GM18508 (cell line): ENCODE results near the gene IL10RB.

Experiments used
- ATAC-seq: cut with Tn5 transposase; IDR thresholded peaks from one replicate; pipeline ENCODE4 v1.9.1; 2021; ENCODE audit warnings: moderate number of reproducible peaks; ENCODE audit not compliant: insufficient read depth, unreplicated experiment

Gene IL10RB

GRCh38 chr21:33324291-33325221 is 58.4 kb downstream of the IL10RB start, which contains the start of gene IFNAR1:
IFNAR1 (plus strand) TSS chr21:33324970; CDS start chr21:33325056, 86 bp downstream.
- ATAC-seq, result peak; percentile 55

- peak; percentile 7 for ATAC-seq
These were observed 59.3 kb downstream of the IL10RB start for GRCh38 chr21:33325222-33326067.

GRCh38 chr21:33327326-33327725 is 61.2 kb downstream of the IL10RB start:
- ATAC-seq, result no peak

GRCh38 chr21:33327792-33328433 is 61.7 kb downstream of the IL10RB start:
- no peak for ATAC-seq

- no peak for ATAC-seq
These were observed 64.6 kb downstream of the IL10RB start for GRCh38 chr21:33330726-33331125.

- no peak for ATAC-seq
These were observed 66.0 kb downstream of the IL10RB start for GRCh38 chr21:33332143-33332542.

- ATAC-seq, result no peak
These were observed 68.0 kb downstream of the IL10RB start for GRCh38 chr21:33334191-33334590.

GRCh38 chr21:33334824-33335223 is 68.7 kb downstream of the IL10RB start:
- no peak for ATAC-seq

GRCh38 chr21:33339135-33339534 is 73.0 kb downstream of the IL10RB start:
- no peak for ATAC-seq

- ATAC-seq, result no peak
These were observed 73.8 kb downstream of the IL10RB start for GRCh38 chr21:33339918-33340317.

- no peak for ATAC-seq
These were observed 79.6 kb downstream of the IL10RB start for GRCh38 chr21:33345751-33346238.
